GM15510 (cell line): ENCODE measurements around the gene MRPL28.

Source experiments
- POLR2A ChIP-seq: IDR thresholded peaks from 3 replicates; pipeline ENCODE4 v1.6.1; 2011; ENCODE audit warnings: borderline replicate concordance; ENCODE audit not compliant: insufficient read length; ENCODE audit errors: extremely low read depth

Gene MRPL28

DNA sequence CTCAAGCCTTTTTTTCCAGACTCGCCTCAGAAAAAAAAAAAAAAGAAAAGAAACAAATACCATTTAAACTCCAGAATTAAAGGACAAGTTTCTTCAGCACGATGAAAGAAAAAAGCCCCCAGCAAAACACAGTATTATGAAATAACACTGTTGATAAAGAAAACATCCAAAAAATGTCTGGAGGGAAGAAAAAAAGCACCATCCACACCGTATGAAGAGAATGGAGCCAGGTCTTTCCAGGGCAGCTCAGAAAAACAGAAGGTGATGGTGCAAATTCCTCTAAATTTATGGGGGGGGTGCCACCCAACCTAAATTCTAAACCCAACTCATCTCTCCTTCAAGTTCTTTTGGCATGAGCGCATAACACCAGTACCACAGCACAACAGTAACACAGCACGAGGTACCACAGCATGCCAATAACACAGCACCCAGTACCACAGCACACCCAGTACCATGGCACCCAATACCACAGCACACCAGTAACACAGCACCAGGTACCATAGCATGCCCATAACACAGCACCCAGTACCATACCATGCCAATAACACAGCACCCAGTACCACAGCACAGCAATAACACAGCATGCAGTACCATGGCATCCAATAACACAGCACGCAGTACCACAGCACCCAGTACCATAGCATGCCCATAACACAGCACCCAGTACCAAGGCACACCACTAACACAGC is 36.8 kb downstream of the MRPL28 start:
- TF ChIP-seq POLR2A: no peak

DNA sequence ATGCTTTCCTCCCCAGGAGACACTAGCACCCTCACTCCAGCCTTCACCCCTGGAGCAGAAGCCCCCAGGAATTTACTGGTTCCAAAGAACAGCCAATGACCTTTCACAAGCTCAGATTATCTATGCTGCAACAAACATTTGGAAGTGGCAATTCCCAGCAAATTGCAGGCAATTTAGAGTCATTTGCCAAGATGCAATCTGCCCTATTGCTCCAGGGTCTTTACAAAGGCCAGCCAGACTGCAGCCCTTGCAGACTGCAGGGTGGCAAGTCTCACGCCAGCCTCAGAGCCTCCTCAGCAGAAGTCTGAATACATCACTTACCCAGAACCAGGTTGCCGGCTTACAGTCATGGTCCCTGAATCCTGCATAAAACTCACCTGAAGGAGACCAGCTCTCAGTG is 39.6 kb downstream of the MRPL28 start:
- TF ChIP-seq POLR2A: no peak

DNA sequence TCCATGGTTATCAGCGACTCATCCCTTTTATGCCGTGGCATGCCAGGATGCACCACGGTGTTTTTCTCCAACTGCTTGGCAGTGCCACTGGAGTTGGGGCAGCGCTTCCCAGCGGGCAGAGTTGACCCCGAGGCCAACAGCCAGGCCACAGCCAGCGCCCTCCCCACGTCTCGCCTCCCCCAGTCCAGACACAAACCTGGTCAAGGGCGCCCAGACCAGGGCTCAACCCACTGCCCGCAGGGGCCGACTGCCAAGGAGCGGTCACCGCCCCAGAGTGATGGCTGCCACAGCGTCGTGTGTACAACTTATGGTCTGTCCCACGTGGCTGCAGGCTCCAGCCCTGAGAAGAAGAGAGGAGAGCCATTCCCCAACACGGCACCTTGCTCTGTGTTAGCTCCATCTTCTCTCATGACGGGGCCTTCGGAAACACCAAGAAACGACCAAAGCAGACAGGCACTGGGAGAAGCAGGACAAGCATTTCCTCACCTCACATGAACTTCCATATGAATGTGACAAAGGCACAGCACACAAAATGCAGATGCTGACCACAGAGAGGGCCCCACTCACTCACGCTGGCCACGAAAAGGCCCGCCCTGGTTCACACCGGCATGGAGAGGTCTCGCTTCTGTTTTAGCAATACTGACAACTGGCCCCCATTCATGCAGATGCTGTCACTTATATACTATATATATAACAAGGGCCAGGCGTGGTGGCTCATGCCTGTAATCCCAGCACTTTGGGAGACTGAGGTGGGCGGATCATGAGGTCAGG is 44.8 kb downstream of the MRPL28 start:
- TF ChIP-seq POLR2A: peak; percentile 7

DNA sequence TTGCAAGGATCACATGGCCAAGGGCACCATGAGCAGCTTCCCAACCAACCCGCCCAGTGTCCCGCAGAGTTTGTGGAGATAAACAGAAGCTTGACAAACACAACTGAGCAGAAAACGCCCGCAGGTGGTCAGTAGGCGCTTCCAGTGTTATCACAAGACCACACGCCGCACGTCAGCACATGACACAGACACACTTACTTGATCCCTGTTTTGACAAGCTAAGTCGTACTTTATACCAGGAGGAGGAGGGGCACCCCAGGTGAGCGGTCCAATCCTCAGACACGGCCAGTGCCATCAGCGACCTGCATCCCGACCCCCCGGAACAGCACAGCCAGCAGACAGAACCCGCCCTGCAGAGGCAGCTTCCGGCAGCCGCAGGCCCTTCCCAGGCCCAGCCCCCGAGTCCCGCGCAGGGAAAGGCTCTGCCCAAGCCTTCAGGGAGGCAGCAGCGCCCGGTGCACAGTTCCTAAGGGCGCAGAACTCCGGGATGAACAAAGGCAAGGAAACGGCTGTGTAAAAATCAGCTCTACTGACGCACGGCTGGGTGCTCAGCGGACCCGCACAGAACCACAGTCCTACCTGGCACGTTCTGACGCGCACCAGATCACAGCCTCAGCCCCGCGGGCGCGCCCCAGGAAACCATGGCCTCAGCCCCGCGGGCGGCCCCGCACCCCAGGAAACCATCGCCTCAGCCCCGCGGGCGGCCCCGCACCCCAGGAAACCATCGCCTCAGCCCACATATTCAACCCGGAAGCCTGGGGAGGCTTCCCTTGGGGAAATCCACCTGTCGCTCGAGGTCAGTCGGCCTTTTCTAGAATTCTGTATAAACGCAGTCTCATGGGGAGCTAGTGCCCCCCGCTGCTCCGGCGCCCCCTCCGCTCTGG is 45.6 kb downstream of the MRPL28 start:
- peak; percentile 40 for TF ChIP-seq POLR2A

DNA sequence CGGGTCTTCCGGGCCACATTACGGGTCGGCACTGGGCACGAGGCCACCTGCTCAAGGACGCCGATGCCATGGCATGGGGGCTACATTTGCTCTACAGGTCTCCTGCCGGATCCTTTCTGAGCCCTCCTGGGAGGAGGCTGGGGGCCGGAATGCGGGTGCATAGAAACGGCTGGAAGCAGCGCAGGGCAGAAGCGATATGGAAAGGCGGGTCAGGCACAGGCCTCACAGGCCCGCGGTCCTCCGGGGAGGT is 46.2 kb downstream of the MRPL28 start:
- TF ChIP-seq POLR2A: no peak

DNA sequence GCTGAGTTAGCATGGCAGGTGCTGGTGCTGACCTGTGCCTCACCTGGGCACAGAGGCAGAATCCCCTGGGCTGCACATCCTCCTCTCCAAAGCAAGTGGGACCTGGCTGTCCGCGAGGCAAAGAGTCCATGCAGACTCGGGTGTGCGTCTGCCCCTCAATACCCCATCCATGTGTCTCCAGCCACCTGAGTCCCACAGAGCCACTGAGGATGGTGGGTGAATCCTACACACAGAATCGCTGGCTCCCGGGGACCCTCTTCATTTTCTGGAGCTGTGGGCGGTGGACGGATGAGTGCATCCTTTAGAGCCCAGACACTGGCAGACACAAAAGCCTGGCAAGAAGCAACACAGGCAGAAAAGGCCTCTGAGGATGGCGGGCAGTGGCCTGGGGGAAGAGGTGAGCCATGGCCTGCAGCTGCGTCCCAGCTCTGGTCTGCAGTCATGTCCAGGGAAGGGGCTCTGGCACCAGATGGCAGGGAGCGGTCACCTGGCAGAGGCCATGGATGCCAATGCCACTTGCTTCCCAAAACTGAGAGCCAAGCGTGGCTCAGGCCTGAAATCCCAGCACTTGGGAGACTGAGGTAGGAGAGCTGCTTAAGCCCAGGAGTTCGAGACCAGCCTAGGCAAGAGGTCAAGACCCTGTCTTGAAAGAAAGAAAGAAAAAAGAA is 47.7 kb downstream of the MRPL28 start:
- no peak for TF ChIP-seq POLR2A

DNA sequence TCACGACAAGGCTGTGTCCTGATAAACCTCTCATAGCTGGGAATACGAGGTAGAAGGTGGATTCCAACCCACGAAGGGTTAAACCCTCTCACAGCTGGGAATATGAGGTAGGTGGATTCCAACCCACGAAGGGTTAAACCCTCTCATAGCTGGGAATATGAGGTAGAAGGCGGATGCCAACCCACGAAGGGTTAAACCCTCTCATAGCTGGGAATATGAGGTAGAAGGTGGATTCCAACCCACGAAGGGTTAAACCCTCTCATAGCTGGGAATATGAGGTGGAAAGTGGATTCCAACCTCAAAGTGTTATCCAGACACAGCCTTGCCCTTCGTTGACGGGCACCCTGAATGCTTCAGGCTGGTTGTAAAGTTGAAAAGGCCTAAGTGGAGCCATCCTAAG is 48.8 kb downstream of the MRPL28 start:
- TF ChIP-seq POLR2A: no peak

DNA sequence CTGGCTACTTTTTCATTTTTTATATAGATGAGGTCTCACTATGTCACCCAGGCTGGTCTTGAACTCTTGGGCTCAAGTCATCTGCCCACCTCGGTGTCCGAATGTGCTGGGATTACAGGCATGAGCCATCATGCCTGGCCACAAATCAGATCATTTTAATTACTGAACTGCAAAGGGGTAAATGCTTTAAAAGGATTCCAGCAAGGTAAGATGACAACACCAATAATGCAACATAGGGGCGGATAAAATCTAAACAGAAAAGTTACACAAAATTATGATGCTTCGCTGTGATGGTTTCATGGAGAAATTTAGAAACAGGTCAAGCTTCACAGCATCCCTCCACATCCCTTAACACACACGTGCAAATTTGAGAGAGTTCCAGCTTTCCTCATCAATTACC is 50.1 kb downstream of the MRPL28 start:
- no peak for TF ChIP-seq POLR2A

DNA sequence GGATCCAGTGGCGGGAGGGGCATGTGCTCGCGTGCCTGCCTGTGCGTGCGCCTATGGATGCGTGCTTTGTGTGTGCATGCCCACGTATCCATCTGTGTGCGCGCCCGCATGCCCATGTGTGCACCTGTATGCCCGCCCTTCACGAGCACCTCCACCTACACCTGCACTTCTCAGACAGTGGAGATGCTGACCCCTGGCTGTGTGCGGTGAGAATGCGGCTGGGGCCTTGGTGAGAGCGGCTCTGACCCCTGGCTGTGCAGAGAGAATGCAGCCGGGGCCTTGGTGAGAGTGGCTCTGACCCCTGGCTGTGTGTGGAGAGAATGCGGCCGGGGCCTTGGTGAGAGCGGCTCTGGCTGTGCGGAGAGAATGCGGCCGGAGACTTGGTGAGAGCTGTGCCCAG is 51.7 kb downstream of the MRPL28 start:
- no peak for TF ChIP-seq POLR2A

DNA sequence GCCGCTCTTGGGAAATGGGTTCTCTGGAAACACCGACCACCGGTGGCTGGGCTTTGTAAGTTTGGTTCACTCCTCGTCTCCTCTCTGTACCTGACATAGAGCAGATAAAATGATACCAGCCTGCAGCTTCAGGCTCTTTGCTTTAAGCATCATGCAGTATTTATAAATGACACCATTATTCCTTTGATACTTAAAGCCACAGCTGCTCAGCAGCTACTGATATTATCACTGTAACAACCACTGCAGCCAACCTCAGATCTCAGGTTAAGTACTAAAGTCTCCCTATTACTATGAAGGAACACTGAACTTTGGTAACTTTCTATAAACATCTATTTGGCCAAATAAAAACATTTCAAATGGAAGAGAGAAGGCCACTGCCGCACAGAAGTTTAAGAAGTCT is 52.8 kb downstream of the MRPL28 start:
- no peak for TF ChIP-seq POLR2A
